ENCODE measurements around the gene ELMO1. TPM values are rescaled to one million over a fixed set of nuclear protein-coding genes. Genes with fewer than 3 reads are reported as not detected.

ELMO1 gene
- total and polyA plus RNA-seq, 10 of the 15 experiments (the other 5 are each of a cell fraction or from before 2014, with no cell fraction given): 22.6 to 85.9 (median 56.6) TPM

GRCh38 chr7:37448636-37449361 is at the start of gene ELMO1 (continued):
- no peak for TF ChIP-seq ZNF592 (IDR thresholded peaks at IDR 0.05)
- peak; percentile 74 for TF ChIP-seq NR2F1 (conservative IDR thresholded peaks at IDR 0.05)
- peak; percentile 30 for TF ChIP-seq RUNX3 (IDR thresholded peaks at IDR 0.05; ENCODE audit: low read length)
- no peak for TF ChIP-seq ATF3 (IDR thresholded peaks at IDR 0.05; ENCODE audit: borderline replicate concordance, extremely low read depth, low read depth, low read length)
- TF ChIP-seq EZH2 (IDR thresholded peaks at IDR 0.05; ENCODE audit: borderline replicate concordance, control insufficient read depth, low read depth, low read length): no peak
- TF ChIP-seq PKNOX1 (IDR thresholded peaks at IDR 0.05): no peak
- TF ChIP-seq SKIL (IDR thresholded peaks at IDR 0.05; ENCODE audit: low read depth, poor library complexity, severe bottlenecking): no peak
- TF ChIP-seq NFIC (IDR thresholded peaks at IDR 0.05; ENCODE audit: low read depth, low read length): 0 out of 2 replicates have a peak, but pooled peaks have one; percentile 16
- peak; percentile 30 for TF ChIP-seq HDAC6 (IDR thresholded peaks at IDR 0.05; ENCODE audit: unreplicated experiment)
- 0 out of 2 replicates have a peak, but pooled peaks have one; percentile 42 for TF ChIP-seq MEF2A (IDR thresholded peaks at IDR 0.05; ENCODE audit: insufficient read depth, low read depth, low read length)
- TF ChIP-seq BHLHE40 (IDR thresholded peaks at IDR 0.05; ENCODE audit: borderline replicate concordance in 1 of 2, low read depth in 2 of 2, low read length in 1 of 2): peak; percentile 55 to 66; a peak in 3 of 4 replicates
- TF ChIP-seq SUZ12 (IDR thresholded peaks at IDR 0.05; ENCODE audit: unreplicated experiment): no peak
- no peak for TF ChIP-seq ZNF274 (IDR thresholded peaks at IDR 0.05; ENCODE audit: insufficient read depth, insufficient read length)
- no peak for TF ChIP-seq SMAD1 (IDR thresholded peaks at IDR 0.05; ENCODE audit: low read depth, partially characterized antibody)
- peak; percentile 59; the same call in 1 of the 2 replicates for TF ChIP-seq PAX5 (IDR thresholded peaks at IDR 0.05; ENCODE audit: borderline replicate concordance, low read depth, low read length)
- no peak for TF ChIP-seq FOXK2 (IDR thresholded peaks at IDR 0.05)
- no peak for TF ChIP-seq ZNF217 (IDR thresholded peaks at IDR 0.05)
- no peak for TF ChIP-seq YBX1 (IDR thresholded peaks at IDR 0.05)
- TF ChIP-seq RBBP5 (conservative IDR thresholded peaks at IDR 0.05): no peak
- TF ChIP-seq ZNF207 (IDR thresholded peaks at IDR 0.05; ENCODE audit: borderline replicate concordance): no peak
- no peak for TF ChIP-seq BMI1 (IDR thresholded peaks at IDR 0.05; ENCODE audit: borderline replicate concordance)

Data from GM12878 (cell line).